GM04504 (cell line): ENCODE data around the gene TPD52L1.
"Not testable (repeated sequence)": the region's sequence is repeated elsewhere in the genome, so short reads cannot be mapped to it uniquely, and the experiment has no call there.

Experiments
- DNase-seq: peaks from one replicate; pipeline ENCODE4 v3.0.0-alpha.2; 2012; ENCODE audit warnings: low read depth

Gene TPD52L1

GRCh38 chr6:125273965-125274364 is 120.4 kb downstream of the TPD52L1 start:
- no peak for DNase-seq

- no peak for DNase-seq
These were observed 121.4 kb downstream of the TPD52L1 start for GRCh38 chr6:125274935-125275334.

DNA sequence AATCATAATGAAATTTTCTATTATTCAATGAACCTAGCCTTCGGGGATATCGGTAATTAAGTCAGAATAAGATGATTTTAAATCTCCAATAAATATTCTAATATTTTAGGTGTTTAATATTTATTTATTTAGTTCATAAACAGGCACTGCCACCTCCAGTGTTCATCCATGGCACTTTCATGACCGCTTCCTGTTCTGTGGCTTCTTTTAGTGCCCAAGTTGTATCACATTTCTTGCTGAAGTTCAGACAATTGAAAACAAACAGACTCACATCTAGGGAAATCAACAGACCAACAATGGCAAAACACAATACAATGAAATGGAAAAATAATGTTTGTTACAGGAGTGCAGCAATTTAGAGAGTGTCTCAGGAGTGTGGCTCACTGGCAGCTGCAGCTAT is 122.2 kb downstream of the TPD52L1 start:
- DNase-seq = no peak

- DNase-seq = no peak
These were observed 124.3 kb downstream of the TPD52L1 start for GRCh38 chr6:125277838-125278237.

DNA sequence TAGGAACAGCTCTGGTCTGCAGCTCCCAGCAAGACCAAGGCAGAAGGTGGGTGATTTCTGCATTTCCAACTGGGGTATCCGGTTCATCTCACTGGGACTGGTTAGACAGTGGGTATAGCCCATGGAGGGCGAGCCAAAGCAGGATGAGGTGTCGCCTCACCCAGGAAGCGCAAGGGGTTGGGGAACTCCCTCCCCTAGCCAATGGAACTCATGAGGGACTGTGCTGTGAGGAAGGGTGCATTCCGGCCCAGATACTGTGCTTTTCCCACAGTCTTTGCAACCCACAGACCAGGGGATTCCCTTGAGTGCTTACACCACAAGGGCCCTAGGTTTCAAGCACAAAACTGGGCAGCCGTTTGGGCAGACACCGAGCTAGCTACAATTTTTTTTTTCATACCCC is 126.4 kb downstream of the TPD52L1 start:
- DNase-seq = no peak

DNA sequence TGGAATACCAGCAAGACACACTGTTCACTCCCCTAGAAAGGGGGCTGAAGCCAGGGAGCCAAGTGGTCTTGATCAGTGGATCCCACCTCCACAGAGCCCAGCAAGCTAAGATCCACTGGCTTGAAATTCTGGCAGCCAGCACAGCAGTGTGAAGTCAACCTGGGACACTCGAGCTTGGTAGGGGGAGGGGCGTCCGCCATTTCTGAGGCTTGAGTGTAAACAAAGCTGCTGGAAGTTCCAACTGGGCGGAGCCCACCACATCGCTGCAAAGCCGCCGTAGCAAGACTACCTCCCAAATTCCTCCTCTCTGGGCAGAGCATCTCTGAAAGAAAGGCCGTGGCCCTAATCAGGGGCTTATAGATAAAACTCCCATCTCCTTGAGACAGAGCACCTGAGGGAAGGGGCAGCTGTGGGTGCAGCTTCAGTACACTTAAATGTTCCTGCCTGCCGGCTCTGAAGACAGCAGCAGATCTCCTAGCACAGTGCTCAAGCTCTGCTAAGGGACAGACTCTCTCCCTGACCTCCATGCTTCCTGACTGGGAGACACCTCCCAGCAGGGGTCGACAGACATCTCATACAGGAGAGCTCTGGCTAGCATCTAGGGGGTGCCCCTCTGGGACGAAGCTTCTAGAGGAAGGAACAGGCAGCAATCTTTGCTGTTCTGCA is 126.9 kb downstream of the TPD52L1 start:
- not testable (repeated sequence) for DNase-seq

DNA sequence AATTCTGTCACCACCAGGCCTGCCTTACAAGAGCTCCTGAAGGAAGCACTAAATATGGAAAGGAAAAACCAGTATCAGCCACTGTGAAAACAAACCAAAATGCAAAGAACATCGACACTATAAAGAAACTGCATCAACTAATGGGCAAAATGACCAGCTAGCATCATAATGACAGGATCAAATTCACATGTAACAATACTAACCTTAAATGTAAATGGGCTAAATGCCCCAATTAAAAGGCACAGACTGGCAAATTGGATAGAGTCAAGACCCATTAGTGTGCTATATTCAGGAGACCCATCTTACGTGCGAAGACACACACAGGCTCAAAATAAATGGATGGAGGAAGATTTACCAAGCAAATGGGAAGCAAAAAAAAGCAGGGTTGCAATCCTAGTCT is 128.9 kb downstream of the TPD52L1 start:
- not testable (repeated sequence) for DNase-seq

DNA sequence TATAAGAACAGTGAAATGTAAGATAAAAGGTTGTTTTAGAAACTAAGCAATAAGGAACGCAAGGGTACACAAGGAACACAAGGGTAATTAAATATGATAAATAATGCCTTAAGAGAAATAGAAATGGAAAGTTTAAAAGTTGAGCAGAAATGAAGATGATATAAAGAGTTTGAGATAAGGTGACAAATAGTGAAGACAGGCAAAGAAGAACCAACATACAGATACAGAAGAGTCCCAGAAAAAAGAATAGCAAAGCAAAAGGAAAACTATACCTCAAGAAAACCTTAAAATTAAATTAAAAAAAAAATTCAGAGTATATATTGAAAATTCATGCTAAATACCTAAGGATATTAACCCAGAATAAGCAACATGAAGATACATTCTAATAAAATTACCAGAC is 131.8 kb downstream of the TPD52L1 start:
- DNase-seq = no peak

DNA sequence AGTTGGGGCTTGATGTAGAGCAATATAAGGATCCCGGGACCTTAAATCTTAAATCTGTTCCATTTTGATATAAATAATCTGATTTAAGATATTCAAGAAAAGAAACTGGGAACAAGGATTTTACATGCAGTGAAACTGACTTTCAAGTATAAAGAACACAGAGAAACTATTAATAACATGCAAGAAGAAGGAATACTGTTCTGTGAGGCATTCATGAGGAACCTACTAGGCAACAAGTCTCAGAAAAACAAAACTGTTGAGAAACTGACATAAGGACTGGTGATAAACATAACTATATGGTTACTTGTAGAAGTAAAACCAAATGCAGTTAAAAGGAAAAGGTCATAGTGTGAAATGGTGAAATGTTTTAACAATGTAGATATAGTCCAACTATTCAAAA is 132.4 kb downstream of the TPD52L1 start:
- DNase-seq = no peak

GRCh38 chr6:125287718-125288117 is 134.1 kb downstream of the TPD52L1 start:
- DNase-seq = no peak

DNA sequence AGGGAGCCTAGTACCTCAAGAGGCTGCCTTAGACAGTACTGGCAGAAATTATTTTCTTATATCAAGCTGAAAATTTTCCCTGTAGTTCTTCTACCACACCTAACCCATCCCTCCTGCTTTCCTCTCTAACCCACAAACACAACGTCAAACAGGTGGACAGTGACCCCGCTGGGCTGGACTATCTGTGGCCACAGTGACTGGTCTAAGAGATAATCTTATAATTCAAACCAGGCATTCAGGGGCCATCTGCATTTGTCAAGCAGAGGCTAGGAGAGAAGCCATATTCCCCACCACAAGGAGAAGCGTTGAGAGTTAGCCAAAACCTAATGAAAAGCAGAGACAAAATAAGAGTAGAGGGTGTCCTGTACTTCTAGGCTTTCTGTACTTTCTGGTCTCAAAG is 140.0 kb downstream of the TPD52L1 start:
- no peak for DNase-seq

DNA sequence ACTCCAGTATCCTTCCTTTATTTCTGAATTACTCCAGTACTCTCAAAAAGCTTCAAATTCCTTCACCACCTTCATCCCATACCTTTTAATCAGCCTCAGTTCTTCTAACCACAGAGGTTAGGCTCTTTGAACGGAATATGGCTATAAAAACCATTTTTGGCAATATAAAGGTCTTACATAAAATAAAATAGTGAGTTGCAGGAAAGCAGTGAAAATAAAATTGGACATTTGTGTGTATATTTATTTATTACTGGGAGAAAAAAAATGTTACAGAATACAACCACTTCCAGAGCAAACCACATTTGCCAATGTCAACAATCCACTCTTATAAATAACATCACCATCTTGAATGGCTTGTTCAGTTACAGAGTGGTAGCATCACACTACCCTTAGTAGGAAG is 140.5 kb downstream of the TPD52L1 start:
- DNase-seq = no peak

DNA sequence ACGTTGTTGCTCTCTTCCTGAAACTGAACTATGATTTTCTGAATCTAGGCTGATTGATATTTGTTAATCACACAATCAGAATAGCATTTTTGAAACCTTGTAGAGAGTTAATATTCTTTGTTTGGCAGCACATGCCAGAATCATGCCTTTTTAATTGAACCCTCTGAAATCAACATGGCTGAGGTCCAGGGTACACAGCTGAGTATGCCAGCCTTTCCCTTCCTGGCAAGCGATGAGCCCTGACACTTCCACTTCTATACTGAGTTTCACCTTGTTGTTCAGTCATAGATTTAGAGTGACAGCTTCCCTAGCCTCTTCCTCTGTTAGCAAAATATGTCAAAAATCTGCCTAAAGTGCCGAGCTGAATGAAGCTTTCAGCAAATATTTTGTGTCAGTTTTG is 141.4 kb downstream of the TPD52L1 start:
- DNase-seq = no peak

DNA sequence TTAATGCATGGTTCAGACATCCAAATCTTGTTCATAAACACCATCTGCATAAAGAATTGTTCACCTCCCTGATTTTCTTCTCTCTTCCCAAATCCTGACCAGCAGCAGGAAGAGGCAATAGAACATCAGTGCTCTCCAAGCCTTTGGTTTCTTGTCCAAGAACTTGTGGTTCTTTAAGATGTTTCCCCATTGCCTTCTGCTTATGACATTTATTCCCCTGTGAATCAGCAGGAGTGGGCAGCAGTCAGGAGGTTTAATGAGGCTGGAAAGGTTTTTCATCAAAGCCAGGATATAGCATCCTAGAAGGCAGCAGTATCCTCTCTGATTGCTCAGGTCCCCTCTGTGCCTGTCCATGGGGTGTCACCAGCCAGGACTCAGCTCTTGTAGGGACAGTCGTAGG is 142.9 kb downstream of the TPD52L1 start:
- DNase-seq = no peak

DNA sequence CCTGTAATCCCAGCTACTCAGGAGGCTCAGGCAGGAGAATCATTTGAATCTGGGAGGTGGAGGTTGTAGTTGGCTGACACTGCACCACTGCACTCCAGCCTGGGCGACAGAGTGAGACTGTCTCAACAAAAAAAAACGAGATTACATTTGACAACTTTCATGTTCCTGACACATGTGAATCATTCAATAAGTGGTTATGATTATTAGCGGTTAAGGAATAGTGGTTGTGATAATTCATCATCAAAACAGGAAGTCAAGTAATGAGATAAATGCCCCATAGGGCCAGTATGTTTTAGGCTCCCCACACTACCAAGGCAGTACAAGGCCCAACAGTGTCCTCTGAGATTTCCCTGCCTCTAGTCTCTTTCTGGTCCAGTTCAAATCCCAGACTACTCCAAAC is 145.7 kb downstream of the TPD52L1 start:
- no peak for DNase-seq

- no peak for DNase-seq
These were observed 147.4 kb downstream of the TPD52L1 start for GRCh38 chr6:125300992-125301434.

DNA sequence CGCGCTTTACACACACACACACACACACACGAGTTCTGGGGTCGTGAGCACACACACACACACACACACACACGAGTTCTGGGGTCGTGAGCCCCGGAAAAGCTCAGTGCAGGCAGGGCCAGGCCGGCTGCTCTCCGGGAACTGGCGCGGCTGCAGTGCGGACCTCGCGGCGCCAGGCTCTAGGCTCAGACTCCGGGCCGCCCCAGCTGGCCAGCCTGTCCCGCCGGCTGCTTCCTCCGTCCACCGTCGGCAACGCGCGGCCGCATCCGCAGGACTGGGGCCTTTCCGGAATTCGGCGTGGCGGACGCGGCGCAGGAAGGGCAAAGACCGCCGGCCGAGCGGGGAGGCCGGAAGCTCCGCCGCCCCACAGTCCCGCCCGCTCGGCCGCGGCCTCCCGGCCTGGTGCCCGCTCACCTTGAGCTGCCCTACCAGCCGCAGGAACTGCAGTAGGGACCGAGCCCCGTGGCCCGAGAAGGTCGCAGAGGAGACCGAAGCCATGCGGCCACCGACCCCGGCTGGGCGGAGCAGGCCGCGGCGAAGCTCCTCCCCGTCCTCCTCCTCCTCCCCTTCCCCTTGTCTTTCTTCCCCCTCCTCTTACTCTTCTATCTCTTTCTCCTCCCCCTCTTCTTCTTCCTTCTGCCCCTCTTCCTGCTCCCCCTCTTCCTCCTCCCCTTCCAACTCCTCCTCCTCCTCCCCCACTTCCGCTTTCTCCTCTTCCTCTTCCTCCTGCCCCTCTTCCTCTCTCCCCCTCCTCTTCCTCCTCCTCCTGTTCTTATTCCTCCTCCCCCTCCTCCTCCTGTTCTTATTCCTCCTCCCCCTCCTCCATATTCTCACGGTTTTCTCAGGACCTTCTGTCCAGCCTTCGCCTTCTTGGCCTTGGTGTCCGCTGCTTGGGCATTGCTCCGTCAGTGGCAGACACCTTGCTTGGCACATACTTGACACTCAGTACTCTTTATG is 148.1 kb downstream of the TPD52L1 start, which contains the start of gene HDDC2:
Gene HDDC2, minus strand, starts transcription at position 533 of the 957 bp plus-strand sequence. Its CDS starts 35 bp downstream, at position 498.
- DNase-seq = peak; percentile 47

DNA sequence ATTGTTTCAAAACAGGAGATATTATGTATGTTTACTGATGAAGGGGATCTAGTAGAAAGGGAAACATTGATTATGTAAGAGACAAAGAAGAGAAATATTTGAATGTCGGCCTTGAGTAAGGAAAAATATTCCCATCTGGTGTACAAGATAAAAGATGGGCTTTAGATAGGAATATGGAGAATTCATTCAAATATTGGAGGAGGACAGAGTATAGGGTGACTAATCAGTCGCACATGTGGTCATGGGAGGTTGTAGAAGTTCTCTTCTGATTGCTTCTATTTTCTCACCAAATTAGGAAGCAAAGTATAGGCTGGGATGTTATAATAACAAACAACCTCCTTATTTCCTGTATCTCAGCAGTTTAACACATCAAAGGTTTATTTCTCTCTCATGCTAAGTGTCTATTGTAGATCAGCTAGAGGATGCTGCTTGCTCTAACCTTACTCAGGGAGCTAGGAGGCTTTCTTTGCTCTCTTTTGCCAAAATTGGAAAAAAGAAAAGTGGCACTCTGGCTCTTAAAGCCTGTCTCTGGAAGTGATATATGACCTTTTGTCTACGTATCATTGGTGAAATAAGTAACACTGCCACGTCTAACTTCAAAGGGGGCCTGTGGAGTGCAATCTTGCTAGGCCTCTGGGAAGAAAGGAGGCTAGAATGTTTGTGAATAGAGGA is 149.4 kb downstream of the TPD52L1 start:
- no peak for DNase-seq

GRCh38 chr6:125303512-125303854 is 149.9 kb downstream of the TPD52L1 start:
- DNase-seq = no peak

GRCh38 chr6:125304970-125305660 is 151.5 kb downstream of the TPD52L1 start:
- DNase-seq = no peak

GRCh38 chr6:125306756-125307149 is 153.2 kb downstream of the TPD52L1 start:
- DNase-seq = no peak
